ENCODE results near the gene SRPX. TPM values are rescaled to one million over a fixed set of nuclear protein-coding genes. Genes with fewer than 3 reads are reported as not detected.

The SRPX gene
- total and polyA plus RNA-seq, 10 of the 15 experiments (the other 5 are each of a cell fraction or from before 2014, with no cell fraction given), result 0.05 to 0.79 (median 0.23) TPM; not detected in 1

GRCh38 chrX:38216642-38217041, 4.0 kb downstream of the SRPX start:
- SMC1A ChIA-PET (ENCODE audit: uncharacterized antibody, unreplicated experiment), result no interaction called here
- H3K36me3 ChIP-seq (ENCODE audit: control insufficient read depth in 2 of 2, insufficient read depth in 2 of 2, low read length in 1 of 2), result no peaks in the 10 kb centered on the region
- 22% methylated on average over 5 of the region's 5 CpGs for WGBS (ENCODE audit: insufficient coverage, insufficient replicate concordance, low lambda C conversion rate, missing lambda C conversion rate)
- POLR2A ChIA-PET, result no interaction called here
- no peak for DNase-seq (ENCODE audit: low read depth, low spot score)
- CTCF ChIA-PET, result interaction anchor here (0.7 kb wide), 1 partner anchor 217 kb away, joined by 3 read pairs; no protein-coding TSS in a partner anchor
- RAD21 ChIA-PET (ENCODE audit: unreplicated experiment), result no interaction called here
- no peak overlapping the region for H3K4me2 ChIP-seq (ENCODE audit: control insufficient read depth, insufficient read depth)
- ATAC-seq, result no peak
- intact Hi-C loops (cut with micrococcal nuclease; ENCODE audit: unreplicated experiment) (no loop called here), in situ Hi-C loops (cut with MboI) (no loop called here)
- peaks cover 2 to 10% of the 10 kb centered on the region in 2 experiments for H3K27me3 ChIP-seq (replicated peaks in 1 of 2; ENCODE audit: control insufficient read depth in 2 of 2, insufficient read depth in 2 of 2, low read length in 1 of 2)
- no peak for FAIRE-seq
- H4K20me1 ChIP-seq (ENCODE audit: control insufficient read depth, insufficient read depth), result no peaks in the 10 kb centered on the region
- no peak for TF ChIP-seq ZBTB11 (CRISPR knock-in tag; IDR thresholded peaks at IDR 0.05)
- no peak for TF ChIP-seq ESRRA (IDR thresholded peaks at IDR 0.05; ENCODE audit: low read length)
- TF ChIP-seq FOXK2 (IDR thresholded peaks at IDR 0.05), result no peak
- no peak for TF ChIP-seq JUNB (IDR thresholded peaks at IDR 0.05)
- no peak for TF ChIP-seq GATAD2B (conservative IDR thresholded peaks at IDR 0.05; ENCODE audit: low read depth)
- TF ChIP-seq HCFC1 (IDR thresholded peaks at IDR 0.05; ENCODE audit: low read length), result no peak
- no peak for TF ChIP-seq CREM (IDR thresholded peaks at IDR 0.05; ENCODE audit: low read depth)
- no peak for TF ChIP-seq HDAC6 (IDR thresholded peaks at IDR 0.05; ENCODE audit: unreplicated experiment)
- TF ChIP-seq ZNF384 (IDR thresholded peaks at IDR 0.05; ENCODE audit: borderline replicate concordance, low read depth, low read length), result no peak
- TF ChIP-seq BACH1 (IDR thresholded peaks at IDR 0.05; ENCODE audit: borderline replicate concordance), result no peak
- TF ChIP-seq RELA (IDR thresholded peaks at IDR 0.05; ENCODE audit: borderline replicate concordance, partially characterized antibody), result no peak
- TF ChIP-seq POLR2AphosphoS5 (IDR thresholded peaks at IDR 0.05; ENCODE audit: low read length), result no peak
- TF ChIP-seq CHD1 (IDR thresholded peaks at IDR 0.05; ENCODE audit: low read depth, low read length), result no peak
- TF ChIP-seq NFYB (IDR thresholded peaks at IDR 0.05; ENCODE audit: insufficient read depth, low read depth, low read length), result no peak
- TF ChIP-seq IRF5 (IDR thresholded peaks at IDR 0.05; ENCODE audit: borderline replicate concordance), result no peak
- TF ChIP-seq KLF5 (IDR thresholded peaks at IDR 0.05; ENCODE audit: partially characterized antibody), result no peak
- no peak for TF ChIP-seq NR2C1 (IDR thresholded peaks at IDR 0.05)
- TF ChIP-seq PAX8 (IDR thresholded peaks at IDR 0.05), result no peak
- TF ChIP-seq STAT1 (conservative IDR thresholded peaks at IDR 0.05), result no peak
- H3K27ac ChIP-seq (ENCODE audit: control insufficient read depth, insufficient read depth), result no peak overlapping the region
- no peaks in the 10 kb centered on the region for H3K4me1 ChIP-seq (ENCODE audit: control insufficient read depth, insufficient read depth, low read length)
- no TSS peak for BruUV-seq (replicated peaks)
- no peak overlapping the region for H3K4me3 ChIP-seq
- no peaks in the 10 kb centered on the region for H3K9me3 ChIP-seq (replicated peaks; ENCODE audit: control insufficient read depth, insufficient read depth, low read length)
- no peaks in the 10 kb centered on the region for H3K79me2 ChIP-seq (ENCODE audit: control insufficient read depth, insufficient read depth, low read length)
- no peak overlapping the region for H3K9ac ChIP-seq (ENCODE audit: control insufficient read depth, insufficient read depth, low read length)
- no peak overlapping the region for H2AFZ ChIP-seq (ENCODE audit: control insufficient read depth, low read depth, low read length)

Data from GM12878 (cell line).